Astrocyte (in vitro differentiated cells and primary cell): ENCODE measurements around the gene SLC22A5. TPM values are rescaled to one million over a fixed set of nuclear protein-coding genes. Genes with fewer than 3 reads are reported as not detected.

ENCODE experiments used
- DNase-seq: peaks from one replicate; pipeline ENCODE4 v3.0.0-alpha.2; 2010; ENCODE audit warnings: low read depth
- FAIRE-seq: peaks from 2 replicates; lab custom pipeline; 2011; peaks lifted over from hg19 to GRCh38; lab: Jason Lieb, UNC
- H2AFZ ChIP-seq: 2 replicates; pipeline ENCODE4 v1.6.0; 2012; ENCODE audit warnings: low read depth, low read length, inconsistent platforms
- H3K27ac ChIP-seq: 2 replicates; pipeline ENCODE4 v1.5.1; 2011; ENCODE audit warnings: low read depth, low read length, inconsistent platforms
- H3K27me3 ChIP-seq: 2 replicates; pipeline ENCODE4 v1.6.0; 2011; ENCODE audit warnings: low read length, inconsistent platforms; ENCODE audit not compliant: insufficient read depth
- H3K36me3 ChIP-seq: 2 replicates; pipeline ENCODE4 v1.5.1; 2011; ENCODE audit warnings: low read length, inconsistent platforms; ENCODE audit not compliant: insufficient read depth
- H3K4me1 ChIP-seq: 2 replicates; pipeline ENCODE4 v1.5.1; 2011; ENCODE audit warnings: low read length, inconsistent platforms; ENCODE audit not compliant: insufficient read depth
- H3K4me2 ChIP-seq: 2 replicates; pipeline ENCODE4 v1.6.0; 2012; ENCODE audit warnings: low read length, inconsistent platforms
- H3K4me3 ChIP-seq: 2 replicates; pipeline ENCODE4 v1.5.1; 2011; ENCODE audit warnings: low read depth, mild to moderate bottlenecking, low read length, inconsistent platforms; ENCODE audit not compliant: insufficient read depth
- H3K79me2 ChIP-seq: 2 replicates; pipeline ENCODE4 v1.6.0; 2012; ENCODE audit warnings: mild to moderate bottlenecking, low read length, inconsistent platforms; ENCODE audit not compliant: insufficient read depth
- H3K9ac ChIP-seq: 2 replicates; pipeline ENCODE4 v1.6.0; 2012; ENCODE audit warnings: mild to moderate bottlenecking, low read length, inconsistent platforms
- H3K9me3 ChIP-seq: 2 replicates; pipeline ENCODE4 v1.5.1; 2012; ENCODE audit warnings: low read depth, mild to moderate bottlenecking, low read length, inconsistent platforms; ENCODE audit not compliant: insufficient read depth
- H4K20me1 ChIP-seq: 2 replicates; pipeline ENCODE4 v1.6.0; 2012; ENCODE audit warnings: low read length, inconsistent platforms; ENCODE audit not compliant: insufficient read depth
- H3K27ac Mint-ChIP-seq: one replicate; pipeline ENCODE4 v1.8.0; 2021; ENCODE audit warnings: mild to moderate bottlenecking, mixed read lengths; ENCODE audit not compliant: unreplicated experiment
- H3K27me3 Mint-ChIP-seq: one replicate; pipeline ENCODE4 v1.8.0; 2021; ENCODE audit warnings: low read depth, mixed read lengths; ENCODE audit not compliant: unreplicated experiment
- H3K36me3 Mint-ChIP-seq: one replicate; pipeline ENCODE4 v1.8.0; 2021; ENCODE audit warnings: low read depth, mixed read lengths; ENCODE audit not compliant: unreplicated experiment
- H3K4me1 Mint-ChIP-seq: one replicate; pipeline ENCODE4 v1.8.0; 2021; ENCODE audit warnings: low read depth, mixed read lengths; ENCODE audit not compliant: unreplicated experiment
- H3K4me3 Mint-ChIP-seq: one replicate; pipeline ENCODE4 v1.8.0; 2021; ENCODE audit warnings: mild to moderate bottlenecking, moderate library complexity, mixed read lengths; ENCODE audit not compliant: unreplicated experiment
- H3K9me3 Mint-ChIP-seq: one replicate; pipeline ENCODE4 v1.8.0; 2021; ENCODE audit warnings: mild to moderate bottlenecking, mixed read lengths; ENCODE audit not compliant: unreplicated experiment
- CTCF ChIP-seq: IDR thresholded peaks from 2 replicates; pipeline ENCODE4 v1.5.1; 2011; ENCODE audit warnings: low read depth, mild to moderate bottlenecking, inconsistent platforms, low read length, moderate library complexity; ENCODE audit not compliant: insufficient read depth
- EZH2 ChIP-seq: IDR thresholded peaks from 2 replicates; pipeline ENCODE4 v1.6.1; 2012; ENCODE audit warnings: mild to moderate bottlenecking, low read length, inconsistent platforms; ENCODE audit not compliant: insufficient read depth
- total RNA-seq: library from RNA; stranded (reverse); gene quantifications from 2 replicates; pipeline ENCODE4 v1.2.1, GENCODE V29; 2021

Gene SLC22A5
- total RNA-seq, 1 donor from 2014 or later, result 8.3 TPM

- no peak overlapping the region for H2AFZ ChIP-seq
- H3K4me1 ChIP-seq, result no peaks in the 10 kb centered on the region
- no peaks in the 10 kb centered on the region for H3K27me3 ChIP-seq
- Mint-ChIP-seq H3K4me3 (no peak overlapping the region), H3K36me3 (peaks cover 9% of the 10 kb centered on the region), H3K4me1 (peaks cover 9% of the 10 kb centered on the region), H3K27me3 (peaks cover 11% of the 10 kb centered on the region), H3K9me3 (peaks cover 2% of the 10 kb centered on the region), H3K27ac (no peak overlapping the region)
- TF ChIP-seq EZH2 (no peak), CTCF (no peak)
- no peak overlapping the region for H3K4me3 ChIP-seq
- H3K4me2 ChIP-seq, result no peak overlapping the region
- H3K79me2 ChIP-seq, result no peaks in the 10 kb centered on the region
- FAIRE-seq, result no peak
- no peak overlapping the region for H3K9ac ChIP-seq
- H3K9me3 ChIP-seq, result no peaks in the 10 kb centered on the region
- no peak overlapping the region for H3K27ac ChIP-seq
- no peak for DNase-seq
- no peaks in the 10 kb centered on the region for H3K36me3 ChIP-seq
- H4K20me1 ChIP-seq, result no peaks in the 10 kb centered on the region
Observed at GRCh38 chr5:132375957-132376356, 6.4 kb downstream of the SLC22A5 start.

DNA sequence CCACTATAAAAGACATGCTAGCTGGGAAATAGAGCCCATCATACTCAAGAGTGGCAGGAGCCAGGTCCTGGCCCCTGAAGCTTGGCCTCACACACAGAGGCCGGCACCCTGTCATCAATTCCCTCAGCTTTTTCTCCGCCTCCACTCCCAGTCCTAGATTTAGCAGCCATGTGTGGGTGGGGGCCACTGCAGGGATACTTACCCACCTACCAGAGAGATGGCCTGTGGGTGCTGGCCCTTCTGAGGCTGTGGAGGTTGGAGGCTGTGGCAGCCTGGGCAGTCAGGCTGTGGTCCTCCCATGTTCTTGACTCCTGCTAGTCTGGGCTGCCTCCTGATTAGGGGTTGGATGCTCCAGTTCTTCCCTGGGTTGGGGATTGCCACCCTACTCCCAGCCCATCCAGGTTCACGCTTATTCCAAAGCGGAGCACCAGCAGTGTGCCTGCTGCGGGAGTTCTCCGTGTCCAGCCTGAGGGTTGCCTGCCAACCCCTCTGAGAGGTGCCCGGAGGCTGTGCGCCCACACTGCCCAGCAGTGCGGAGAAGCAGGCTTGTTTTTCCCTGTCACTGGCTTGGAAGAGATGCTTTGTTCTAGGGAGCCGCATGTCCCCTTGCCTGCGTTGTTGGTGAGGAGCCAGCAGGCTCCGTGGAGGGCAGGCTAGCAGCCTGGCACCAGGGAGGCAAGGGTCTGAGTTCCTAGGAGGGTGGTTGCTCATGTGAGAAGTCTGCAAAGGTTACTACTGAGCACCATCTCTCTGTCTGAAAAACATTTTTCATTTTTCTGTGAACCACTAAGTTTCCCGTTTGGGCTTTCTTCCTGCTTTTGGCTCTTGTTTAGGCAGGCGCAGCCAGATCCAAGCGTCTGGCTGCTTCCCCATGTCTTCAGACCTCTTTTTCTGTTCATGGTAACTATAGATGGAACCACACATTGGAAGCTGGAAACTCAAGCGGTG lies 7.5 kb downstream of the SLC22A5 start:
- H3K4me1 ChIP-seq, result no peaks in the 10 kb centered on the region
- Mint-ChIP-seq H3K27ac (no peak overlapping the region), H3K9me3 (peaks cover 2% of the 10 kb centered on the region), H3K36me3 (peaks cover 9% of the 10 kb centered on the region), H3K27me3 (peaks cover 11% of the 10 kb centered on the region), H3K4me3 (no peak overlapping the region), H3K4me1 (peaks cover 9% of the 10 kb centered on the region)
- no peak for DNase-seq
- H4K20me1 ChIP-seq, result no peaks in the 10 kb centered on the region
- no peak overlapping the region for H2AFZ ChIP-seq
- H3K4me3 ChIP-seq, result no peak overlapping the region
- no peak overlapping the region for H3K4me2 ChIP-seq
- no peaks in the 10 kb centered on the region for H3K36me3 ChIP-seq
- no peak overlapping the region for H3K27ac ChIP-seq
- H3K27me3 ChIP-seq, result no peaks in the 10 kb centered on the region
- no peak overlapping the region for H3K9ac ChIP-seq
- TF ChIP-seq CTCF, result no peak
- no peak for TF ChIP-seq EZH2
- FAIRE-seq, result no peak
- no peaks in the 10 kb centered on the region for H3K79me2 ChIP-seq
- H3K9me3 ChIP-seq, result no peaks in the 10 kb centered on the region

DNA sequence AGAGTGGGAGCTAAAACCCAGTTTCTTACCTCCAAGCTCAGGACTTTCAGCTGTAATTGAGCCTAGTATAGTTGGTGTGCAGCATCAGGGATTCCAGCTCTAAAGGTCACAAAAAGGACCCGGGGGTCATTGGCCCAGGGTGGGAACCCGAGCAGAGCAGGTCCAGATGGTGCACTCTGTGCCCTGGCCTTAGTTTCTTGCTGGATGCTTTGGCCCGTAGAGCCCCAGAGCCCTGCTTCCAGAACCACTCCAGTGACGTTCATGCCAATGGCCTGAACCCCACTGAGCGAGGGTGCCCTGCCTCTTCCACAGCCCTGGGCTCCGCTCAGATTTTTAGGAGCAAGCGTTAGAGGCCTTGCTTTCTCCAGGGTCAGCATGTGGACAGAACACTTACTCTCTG lies 8.2 kb downstream of the SLC22A5 start:
- DNase-seq, result no peak
- H3K4me3 Mint-ChIP-seq, result no peak overlapping the region
- H3K36me3 Mint-ChIP-seq, result peaks cover 8% of the 10 kb centered on the region
- Histone ChIP-seq H4K20me1 (no peaks in the 10 kb centered on the region), H3K79me2 (no peaks in the 10 kb centered on the region), H3K9me3 (no peaks in the 10 kb centered on the region), H3K4me1 (no peaks in the 10 kb centered on the region), H2AFZ (no peak overlapping the region), H3K27me3 (no peaks in the 10 kb centered on the region), H3K36me3 (no peaks in the 10 kb centered on the region), H3K4me3 (no peak overlapping the region), H3K9ac (no peak overlapping the region), H3K27ac (no peak overlapping the region), H3K4me2 (no peak overlapping the region)
- H3K4me1 Mint-ChIP-seq, result peaks cover 6% of the 10 kb centered on the region
- no peak for TF ChIP-seq EZH2
- H3K27me3 Mint-ChIP-seq, result peaks cover 11% of the 10 kb centered on the region
- H3K9me3 Mint-ChIP-seq, result peaks cover 2% of the 10 kb centered on the region
- H3K27ac Mint-ChIP-seq, result no peak overlapping the region
- FAIRE-seq, result no peak
